OCI-LY1 (cell line): ENCODE measurements around the gene CYFIP1.

Source experiments
- H2AFZ ChIP-seq: fragments of 200-600 bp; sonication (generic), shearing (Covaris generic); 2 replicates; pipeline ENCODE4 v1.6.0; 2014; ENCODE audit warnings: antibody characterized with exemption, mild to moderate bottlenecking, low read length
- H3F3A ChIP-seq: fragments of 200-600 bp; sonication (generic), shearing (Covaris generic); 2 replicates; pipeline ENCODE4 v1.6.0; 2014; ENCODE audit warnings: mild to moderate bottlenecking, antibody characterized with exemption, low read length, moderate library complexity; ENCODE audit not compliant: insufficient read depth
- H3K27ac ChIP-seq: fragments of 200-600 bp; sonication (generic); 2 replicates; pipeline ENCODE4 v1.5.1; 2014; ENCODE audit warnings: low read length, mixed run types, mild to moderate bottlenecking, low read depth; ENCODE audit not compliant: poor library complexity, severe bottlenecking
- H3K27me3 ChIP-seq: fragments of 200-600 bp; sonication (generic); 2 replicates; pipeline ENCODE4 v1.6.0; 2014; ENCODE audit warnings: antibody characterized with exemption, mild to moderate bottlenecking, low read length, moderate library complexity; ENCODE audit not compliant: insufficient read depth
- H3K36me3 ChIP-seq: fragments of 200-600 bp; sonication (generic); 2 replicates; pipeline ENCODE4 v1.6.1; 2014; ENCODE audit warnings: mild to moderate bottlenecking, antibody characterized with exemption, low read length, moderate library complexity, mixed read lengths; ENCODE audit not compliant: insufficient read depth
- H3K4me1 ChIP-seq: fragments of 200-600 bp; sonication (generic); 2 replicates; pipeline ENCODE4 v1.5.1; 2014; ENCODE audit warnings: mild to moderate bottlenecking, low read length, moderate library complexity; ENCODE audit not compliant: insufficient read depth, severe bottlenecking
- H3K4me2 ChIP-seq: fragments of 200-600 bp; sonication (generic), shearing (Covaris generic); 2 replicates; pipeline ENCODE4 v1.6.1; 2014; ENCODE audit warnings: low read length
- H3K4me3 ChIP-seq: fragments of 200-600 bp; sonication (generic); 2 replicates; pipeline ENCODE4 v1.5.1; 2014; ENCODE audit warnings: low read length, low read depth, mild to moderate bottlenecking, mixed read lengths; ENCODE audit not compliant: poor library complexity, severe bottlenecking
- H3K79me2 ChIP-seq: fragments of 200-600 bp; shearing (Covaris generic); 2 replicates; pipeline ENCODE4 v1.6.1; 2016; ENCODE audit warnings: mixed run types, low read length, mixed read lengths; ENCODE audit not compliant: insufficient read depth
- H3K9ac ChIP-seq: fragments of 200-600 bp; sonication (generic), shearing (Covaris generic); 2 replicates; pipeline ENCODE4 v1.6.1; 2014; ENCODE audit warnings: mild to moderate bottlenecking, low read length, mixed read lengths
- H3K9me2 ChIP-seq: fragments of 200-600 bp; sonication (generic), shearing (Covaris generic); 2 replicates; pipeline ENCODE4 v1.6.1; 2014; ENCODE audit warnings: low read depth, mild to moderate bottlenecking, low read length, mixed read lengths
- H3K9me3 ChIP-seq: fragments of 200-600 bp; shearing (Covaris generic); 2 replicates; pipeline ENCODE4 v1.6.1; 2014; ENCODE audit warnings: low read length, mixed read lengths
- H4K20me1 ChIP-seq: fragments of 200-600 bp; sonication (generic), shearing (Covaris generic); 2 replicates; pipeline ENCODE4 v1.6.0; 2016; ENCODE audit warnings: mild to moderate bottlenecking, low read length; ENCODE audit not compliant: insufficient read depth
- EZH2 ChIP-seq: fragments of 200-600 bp; sonication (generic), shearing (Covaris generic); IDR thresholded peaks from 2 replicates; pipeline ENCODE4 v1.8.0; 2017; ENCODE audit warnings: borderline replicate concordance, mixed run types, mild to moderate bottlenecking, antibody characterized with exemption, low read length, moderate library complexity, mixed read lengths
- TF ChIP-seq, protein P1 (sequence below): fragments of 200-600 bp; sonication (generic), shearing (Covaris generic); IDR thresholded peaks from 2 replicates; pipeline ENCODE4 v1.5.1; 2017; ENCODE audit warnings: mild to moderate bottlenecking, antibody characterized with exemption, low read length, moderate library complexity, mixed read lengths

Gene CYFIP1

GRCh38 chr15:22941179-22941578 lies 39.0 kb downstream of the CYFIP1 start:
- no peaks in the 10 kb centered on the region for H3K4me1 ChIP-seq
- H3K4me2 ChIP-seq, result no peak overlapping the region
- H2AFZ ChIP-seq, result no peak overlapping the region
- no peaks in the 10 kb centered on the region for H3F3A ChIP-seq
- no peaks in the 10 kb centered on the region for H3K27me3 ChIP-seq
- H3K4me3 ChIP-seq, result no peak overlapping the region
- no peak overlapping the region for H3K9ac ChIP-seq
- H4K20me1 ChIP-seq, result no peaks in the 10 kb centered on the region
- no peak for TF ChIP-seq EZH2
- TF ChIP-seq, protein P1, sequence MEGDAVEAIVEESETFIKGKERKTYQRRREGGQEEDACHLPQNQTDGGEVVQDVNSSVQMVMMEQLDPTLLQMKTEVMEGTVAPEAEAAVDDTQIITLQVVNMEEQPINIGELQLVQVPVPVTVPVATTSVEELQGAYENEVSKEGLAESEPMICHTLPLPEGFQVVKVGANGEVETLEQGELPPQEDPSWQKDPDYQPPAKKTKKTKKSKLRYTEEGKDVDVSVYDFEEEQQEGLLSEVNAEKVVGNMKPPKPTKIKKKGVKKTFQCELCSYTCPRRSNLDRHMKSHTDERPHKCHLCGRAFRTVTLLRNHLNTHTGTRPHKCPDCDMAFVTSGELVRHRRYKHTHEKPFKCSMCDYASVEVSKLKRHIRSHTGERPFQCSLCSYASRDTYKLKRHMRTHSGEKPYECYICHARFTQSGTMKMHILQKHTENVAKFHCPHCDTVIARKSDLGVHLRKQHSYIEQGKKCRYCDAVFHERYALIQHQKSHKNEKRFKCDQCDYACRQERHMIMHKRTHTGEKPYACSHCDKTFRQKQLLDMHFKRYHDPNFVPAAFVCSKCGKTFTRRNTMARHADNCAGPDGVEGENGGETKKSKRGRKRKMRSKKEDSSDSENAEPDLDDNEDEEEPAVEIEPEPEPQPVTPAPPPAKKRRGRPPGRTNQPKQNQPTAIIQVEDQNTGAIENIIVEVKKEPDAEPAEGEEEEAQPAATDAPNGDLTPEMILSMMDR, result no peak
- H3K36me3 ChIP-seq, result no peaks in the 10 kb centered on the region
- no peaks in the 10 kb centered on the region for H3K9me2 ChIP-seq
- no peaks in the 10 kb centered on the region for H3K79me2 ChIP-seq
- H3K27ac ChIP-seq, result no peak overlapping the region
- no peaks in the 10 kb centered on the region for H3K9me3 ChIP-seq

DNA sequence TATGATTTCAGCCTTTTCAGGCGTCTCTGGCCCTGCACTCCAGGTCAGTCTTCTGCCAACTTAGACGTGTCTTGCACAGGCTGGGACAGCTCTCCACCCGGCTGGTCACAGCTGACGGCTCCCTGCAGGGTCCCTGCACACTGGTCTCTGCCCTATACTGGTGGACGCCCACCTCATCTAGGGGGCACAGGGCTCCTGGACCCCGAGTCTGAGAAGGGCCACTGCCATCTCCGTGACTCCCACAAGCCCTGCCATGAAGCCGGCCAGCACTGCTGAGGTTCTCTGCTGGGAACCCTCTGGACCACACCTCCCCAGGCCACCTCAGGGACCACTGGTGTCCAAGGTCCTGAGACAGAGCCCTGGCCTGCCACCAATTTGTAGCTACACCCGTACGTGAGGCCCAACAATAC lies 40.5 kb downstream of the CYFIP1 start:
- no peaks in the 10 kb centered on the region for H3K9me2 ChIP-seq
- H3K27ac ChIP-seq, result no peak overlapping the region
- no peaks in the 10 kb centered on the region for H3K9me3 ChIP-seq
- no peaks in the 10 kb centered on the region for H4K20me1 ChIP-seq
- no peak overlapping the region for H2AFZ ChIP-seq
- H3K36me3 ChIP-seq, result no peaks in the 10 kb centered on the region
- no peaks in the 10 kb centered on the region for H3F3A ChIP-seq
- no peaks in the 10 kb centered on the region for H3K79me2 ChIP-seq
- H3K4me3 ChIP-seq, result no peak overlapping the region
- TF ChIP-seq, protein P1, result no peak
- TF ChIP-seq EZH2, result no peak
- no peaks in the 10 kb centered on the region for H3K4me1 ChIP-seq
- H3K27me3 ChIP-seq, result no peaks in the 10 kb centered on the region
- H3K9ac ChIP-seq, result no peak overlapping the region
- no peak overlapping the region for H3K4me2 ChIP-seq

DNA sequence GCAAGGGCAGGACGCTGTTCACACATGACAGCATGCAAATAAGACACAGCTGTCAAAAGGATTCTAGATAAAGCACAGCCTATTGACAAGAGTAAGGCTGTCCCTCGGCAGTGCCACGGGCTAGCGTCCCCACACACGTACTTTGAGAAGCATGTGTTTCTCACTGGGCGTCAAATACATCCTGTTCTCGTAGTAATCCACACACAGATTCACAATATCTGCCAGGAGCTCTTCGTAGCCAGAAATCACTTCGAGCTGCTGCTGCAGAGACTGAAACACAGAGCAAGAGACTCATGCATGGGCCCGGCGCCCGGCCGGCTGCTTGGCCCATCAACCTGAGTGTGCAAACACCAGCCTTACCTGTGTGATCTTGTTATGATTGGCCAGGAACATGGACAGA lies 41.1 kb downstream of the CYFIP1 start:
- TF ChIP-seq, protein P1, result no peak
- no peak for TF ChIP-seq EZH2
- Histone ChIP-seq H3K9me2 (no peaks in the 10 kb centered on the region), H3F3A (no peaks in the 10 kb centered on the region), H4K20me1 (no peaks in the 10 kb centered on the region), H3K79me2 (no peaks in the 10 kb centered on the region), H3K4me3 (no peak overlapping the region), H3K27ac (no peak overlapping the region), H2AFZ (no peak overlapping the region), H3K4me2 (no peak overlapping the region), H3K9me3 (no peaks in the 10 kb centered on the region), H3K9ac (no peak overlapping the region), H3K36me3 (no peaks in the 10 kb centered on the region), H3K4me1 (no peaks in the 10 kb centered on the region), H3K27me3 (no peaks in the 10 kb centered on the region)
